Tibial artery (tissue), 4 donors: ENCODE data around the gene NPR1.
"Not testable (repeated sequence)": the region's sequence is repeated elsewhere in the genome, so short reads cannot be mapped to it uniquely, and the experiment has no call there.

ENCODE experiments used
- DNase-seq, 2 donors: peaks; one replicate each; pipeline ENCODE4 v3.0.0-alpha.2; 2019
- H3K27ac ChIP-seq, 2 donors: fragments of 200-600 bp; sonication (generic) in 1 of 2; 1 replicate in 1 of 2; 2 replicates in 1 of 2; pipeline ENCODE4 v1.5.1; 2018 to 2019; ENCODE audit warnings: mild to moderate bottlenecking in 1 of 2
- H3K27me3 ChIP-seq, 2 donors: fragments of 200-600 bp; sonication (generic) in 1 of 2; one replicate each; pipeline versions ENCODE4 v1.5.1 to v1.6.0; 2016 to 2019
- H3K36me3 ChIP-seq, 3 donors: fragments of 200-600 bp; sonication (generic) in 2 of 3; one replicate each; pipeline ENCODE4 v1.5.1; 2016 to 2019; ENCODE audit warnings: mild to moderate bottlenecking in 2 of 3
- H3K4me1 ChIP-seq, 4 donors: fragments of 200-600 bp; sonication (generic) in 2 of 4; 1 replicate in 3 of 4; 2 replicates in 1 of 4; pipeline ENCODE4 v1.5.1; 2016 to 2019
- H3K4me3 ChIP-seq, 2 donors: fragments of 200-600 bp; sonication (generic) in 1 of 2; 1 replicate in 1 of 2; 2 replicates in 1 of 2; pipeline ENCODE4 v1.5.1; 2018 to 2019; ENCODE audit warnings: mild to moderate bottlenecking in 2 of 2
- H3K9me3 ChIP-seq, 3 donors: fragments of 200-600 bp; sonication (generic) in 1 of 3; one replicate each; pipeline ENCODE4 v1.5.1; 2016 to 2019
- intact Hi-C: fragments of 100-400 bp; cut with DNase I; formaldehyde crosslinking; loops from one replicate; pipeline ENCODE4 v1.15.0; 2023; ENCODE audit warnings: low total_unique reads
- TF ChIP-seq, protein P1 (sequence below), 2 experiments: fragments of 200-600 bp in 1 of 2; fragments of 450-650 bp in 1 of 2; IDR thresholded peaks; one replicate each; pipeline ENCODE4 v1.5.1; 2017 to 2019; ENCODE audit warnings: antibody characterized with exemption in 2 of 2, mild to moderate bottlenecking in 1 of 2, moderate library complexity in 1 of 2

Gene NPR1

DNA sequence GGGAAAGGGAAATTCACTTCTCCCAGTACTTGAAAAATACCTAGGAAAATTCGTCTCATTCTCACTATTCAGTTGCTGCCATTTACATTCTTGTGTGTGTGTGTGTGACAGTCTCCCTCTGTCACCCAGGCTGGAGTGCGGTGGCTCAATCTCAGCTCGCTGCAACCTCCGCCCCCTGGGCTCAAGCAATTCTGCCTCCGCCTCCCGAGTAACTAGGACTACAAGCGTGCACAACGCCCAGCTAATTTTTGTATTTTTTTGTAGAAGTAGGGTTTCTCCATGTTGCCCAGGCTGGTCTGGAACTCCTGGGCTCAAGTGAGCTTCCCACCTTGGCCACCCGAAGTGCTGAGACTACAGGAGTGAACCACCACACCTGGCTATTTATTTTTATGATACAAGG is 18.8 kb upstream of the NPR1 start:
- no peaks in the 10 kb centered on the region for H3K27me3 ChIP-seq
- H3K9me3 ChIP-seq = no peaks in the 10 kb centered on the region
- TF ChIP-seq, protein P1, sequence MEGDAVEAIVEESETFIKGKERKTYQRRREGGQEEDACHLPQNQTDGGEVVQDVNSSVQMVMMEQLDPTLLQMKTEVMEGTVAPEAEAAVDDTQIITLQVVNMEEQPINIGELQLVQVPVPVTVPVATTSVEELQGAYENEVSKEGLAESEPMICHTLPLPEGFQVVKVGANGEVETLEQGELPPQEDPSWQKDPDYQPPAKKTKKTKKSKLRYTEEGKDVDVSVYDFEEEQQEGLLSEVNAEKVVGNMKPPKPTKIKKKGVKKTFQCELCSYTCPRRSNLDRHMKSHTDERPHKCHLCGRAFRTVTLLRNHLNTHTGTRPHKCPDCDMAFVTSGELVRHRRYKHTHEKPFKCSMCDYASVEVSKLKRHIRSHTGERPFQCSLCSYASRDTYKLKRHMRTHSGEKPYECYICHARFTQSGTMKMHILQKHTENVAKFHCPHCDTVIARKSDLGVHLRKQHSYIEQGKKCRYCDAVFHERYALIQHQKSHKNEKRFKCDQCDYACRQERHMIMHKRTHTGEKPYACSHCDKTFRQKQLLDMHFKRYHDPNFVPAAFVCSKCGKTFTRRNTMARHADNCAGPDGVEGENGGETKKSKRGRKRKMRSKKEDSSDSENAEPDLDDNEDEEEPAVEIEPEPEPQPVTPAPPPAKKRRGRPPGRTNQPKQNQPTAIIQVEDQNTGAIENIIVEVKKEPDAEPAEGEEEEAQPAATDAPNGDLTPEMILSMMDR (IDR thresholded peaks at IDR 0.05) = no peak
- peaks cover 4 to 11% (median 10%) of the 10 kb centered on the region in 4 donors for H3K4me1 ChIP-seq
- peak overlapping the region; percentile 88 to 94 for H3K27ac ChIP-seq
- intact Hi-C loops = no loop called here
- peak in 1 of 2 donors; percentile 60 for DNase-seq
- peak overlapping the region; percentile 56 to 72 for H3K4me3 ChIP-seq
- peaks cover 40 to 49% (median 42%) of the 10 kb centered on the region in 3 donors for H3K36me3 ChIP-seq

DNA sequence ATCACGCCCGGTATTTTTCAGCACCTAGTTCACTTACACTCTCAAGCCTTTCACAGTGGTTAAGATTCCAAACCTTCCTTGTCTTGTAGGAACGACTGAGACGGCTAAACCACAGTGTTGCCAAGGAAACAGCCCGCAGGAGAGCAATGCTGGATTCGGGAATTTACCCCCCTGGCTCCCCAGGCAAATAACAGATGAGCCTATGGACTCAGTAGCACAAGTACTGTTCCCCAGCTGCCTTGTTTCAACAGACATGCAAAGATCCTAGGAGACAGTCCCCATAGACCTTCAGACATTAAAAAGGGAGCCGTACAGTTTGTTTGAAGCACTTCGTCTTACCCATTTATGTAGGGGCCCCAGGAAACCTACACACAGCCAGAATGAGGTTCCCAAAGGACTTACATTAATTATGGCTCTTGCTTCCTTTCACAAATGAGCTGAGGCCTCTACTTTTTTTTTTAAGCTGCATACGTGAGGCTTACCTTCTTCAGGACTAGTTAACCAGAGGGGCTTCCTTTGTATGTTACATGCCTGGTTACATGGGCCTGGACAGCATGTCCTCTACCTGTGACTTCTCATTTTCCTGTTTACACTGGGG is 17.3 kb upstream of the NPR1 start:
- Histone ChIP-seq H3K4me3 (no peak overlapping the region), H3K4me1 (peaks cover 4 to 11% (median 10%) of the 10 kb centered on the region in 4 donors), H3K27ac (no peak overlapping the region), H3K36me3 (peaks cover 55 to 65% (median 57%) of the 10 kb centered on the region in 3 donors), H3K27me3 (no peaks in the 10 kb centered on the region), H3K9me3 (no peaks in the 10 kb centered on the region)
- TF ChIP-seq, protein P1 (IDR thresholded peaks at IDR 0.05) = no peak
- DNase-seq = peak in 1 of 2 donors; percentile 28
- intact Hi-C loops = no loop called here

DNA sequence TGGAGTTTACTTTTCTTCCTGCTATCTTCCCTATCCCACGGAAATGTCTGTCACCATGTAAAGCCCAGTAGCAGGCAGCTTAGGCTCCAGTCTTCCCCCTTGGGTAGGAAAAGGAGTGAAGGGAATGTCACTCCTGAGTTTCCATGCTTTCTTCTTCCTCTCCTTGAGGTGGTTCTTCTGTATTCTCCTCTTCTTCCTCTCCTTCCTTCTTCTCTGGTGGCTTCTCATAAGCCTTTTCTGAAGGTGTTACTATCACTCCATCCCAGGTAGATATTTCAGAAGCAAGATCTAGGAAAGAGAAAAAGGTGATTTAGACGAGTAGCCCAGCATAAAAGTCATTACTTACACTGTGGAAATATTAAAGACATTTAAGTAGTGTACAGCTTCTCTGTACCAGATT is 16.2 kb upstream of the NPR1 start:
- H3K27ac ChIP-seq = no peak overlapping the region
- no peak overlapping the region for H3K4me3 ChIP-seq
- H3K9me3 ChIP-seq = no peaks in the 10 kb centered on the region
- peaks cover 66 to 75% (median 68%) of the 10 kb centered on the region in 3 donors for H3K36me3 ChIP-seq
- TF ChIP-seq, protein P1 (IDR thresholded peaks at IDR 0.05) = no peak
- H3K4me1 ChIP-seq = peaks cover 4 to 11% (median 10%) of the 10 kb centered on the region in 4 donors
- DNase-seq = no peak
- no peaks in the 10 kb centered on the region for H3K27me3 ChIP-seq
- intact Hi-C loops = no loop called here

DNA sequence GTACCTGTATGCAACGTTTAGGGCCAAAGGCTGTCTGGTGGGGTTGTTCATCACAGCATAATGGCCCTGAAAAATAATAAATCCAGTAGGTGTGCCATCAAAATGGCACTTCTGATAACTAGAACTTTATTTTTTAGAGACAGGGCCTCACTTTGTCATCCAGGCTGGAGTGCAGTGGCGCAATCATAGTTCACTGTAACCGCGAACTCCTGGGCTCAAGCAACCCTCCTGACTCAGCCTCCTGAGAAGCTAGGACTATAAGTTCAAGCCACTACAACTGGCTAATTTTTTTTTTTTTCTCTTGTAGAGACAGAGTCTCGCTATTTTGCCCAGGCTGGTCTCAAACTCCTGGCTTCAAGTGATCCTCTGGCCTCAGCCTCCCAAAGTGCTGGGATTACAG is 15.3 kb upstream of the NPR1 start:
- DNase-seq = no peak
- H3K4me1 ChIP-seq = peaks cover 4 to 11% (median 10%) of the 10 kb centered on the region in 4 donors
- H3K27me3 ChIP-seq = no peaks in the 10 kb centered on the region
- no peak overlapping the region for H3K4me3 ChIP-seq
- intact Hi-C loops = no loop called here
- H3K9me3 ChIP-seq = no peaks in the 10 kb centered on the region
- no peak overlapping the region for H3K27ac ChIP-seq
- TF ChIP-seq, protein P1 (IDR thresholded peaks at IDR 0.05) = no peak
- peaks cover 74 to 85% (median 77%) of the 10 kb centered on the region in 3 donors for H3K36me3 ChIP-seq

DNA sequence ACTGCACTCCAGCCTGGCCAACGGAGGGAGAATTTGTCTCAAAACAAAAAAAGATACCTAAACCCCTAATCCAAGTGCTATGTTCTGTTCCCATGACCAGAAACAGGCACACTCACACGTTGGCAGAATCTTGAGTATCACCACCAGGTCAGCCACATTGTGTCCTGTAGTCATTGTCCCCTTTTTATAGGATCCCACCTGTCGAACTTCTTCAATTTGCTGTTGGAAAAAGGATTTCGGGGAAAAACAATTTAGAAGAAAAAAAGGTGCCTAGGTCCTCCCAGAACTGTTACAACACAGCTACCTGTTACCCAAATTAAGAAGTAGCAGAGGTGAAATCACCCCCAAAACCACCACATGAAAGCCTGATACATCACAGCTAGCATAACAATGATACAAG is 11.0 kb upstream of the NPR1 start:
- no peaks in the 10 kb centered on the region for H3K9me3 ChIP-seq
- TF ChIP-seq, protein P1 (IDR thresholded peaks at IDR 0.05) = no peak
- intact Hi-C loops = no loop called here
- H3K4me3 ChIP-seq = no peak overlapping the region
- H3K27ac ChIP-seq = no peak overlapping the region
- H3K36me3 ChIP-seq = peaks cover 62 to 70% (median 67%) of the 10 kb centered on the region in 3 donors
- no peaks in the 10 kb centered on the region for H3K27me3 ChIP-seq
- peaks cover 0 to 23% (median 17%) of the 10 kb centered on the region in 4 donors for H3K4me1 ChIP-seq
- peak in 1 of 2 donors; percentile 20 for DNase-seq

DNA sequence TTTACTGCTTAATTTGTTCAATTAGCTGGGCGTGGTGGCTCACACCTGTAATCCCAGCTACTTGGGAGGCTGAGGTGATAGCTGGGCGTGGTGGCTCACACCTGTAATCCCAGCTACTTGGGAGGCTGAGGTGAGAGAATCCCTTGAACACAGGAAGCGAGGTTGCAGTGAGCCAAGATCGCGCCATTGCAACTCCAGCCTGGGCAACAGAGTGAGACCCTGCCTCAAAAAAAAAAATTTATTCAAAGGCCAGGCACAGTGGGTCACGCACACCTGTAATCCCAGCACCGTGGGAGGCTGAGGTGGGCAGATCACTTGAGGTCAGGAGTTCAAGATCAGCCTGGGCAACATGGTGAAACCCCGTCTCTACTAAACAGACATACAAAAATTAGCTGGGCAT is 9.8 kb upstream of the NPR1 start:
- intact Hi-C loops, H3K27ac ChIP-seq, DNase-seq, H3K9me3 ChIP-seq, H3K4me3 ChIP-seq, H3K27me3 ChIP-seq: not testable (repeated sequence)
- Histone ChIP-seq H3K36me3 (peaks cover 50 to 58% (median 55%) of the 10 kb centered on the region in 3 donors), H3K4me1 (peaks cover 0 to 23% (median 17%) of the 10 kb centered on the region in 4 donors)
